A549 (cell line): ENCODE data around the gene ANAPC13. TPM values are rescaled to one million over a fixed set of nuclear protein-coding genes. Genes with fewer than 3 reads are reported as not detected.
A peak's percentile ranks its signal among the peaks of the same experiment; 100 is the strongest.

Source experiments
- ATAC-seq, 2 experiments: fragments of 200-7000 bp in 1 of 2; fragments of >200 bp in 1 of 2; cut with Nextera tagmentation in 1 of 2; cut with Tn5 transposase in 1 of 2; 3 replicates each; pipeline versions ENCODE4 v1.8.0 to v1.9.1; 2018 to 2020; ENCODE audit warnings: mild to moderate bottlenecking in 1 of 2, moderate library complexity in 1 of 2
- CTCF ChIA-PET: fragments of 300-600 bp; sonication (Branson Sonifier 250); formaldehyde crosslinking; extraction: SDS; loops from one replicate; lab custom pipeline; 2021; ENCODE audit warnings: antibody characterized with exemption, inconsistent platforms; lab: Yijun Ruan, JAX
- POLR2A ChIA-PET: fragments of 350-600 bp; formaldehyde crosslinking; extraction: SDS; loops from one replicate; lab custom pipeline; 2021; ENCODE audit warnings: antibody characterized with exemption, inconsistent platforms; lab: Yijun Ruan, JAX
- DNase-seq, 2 experiments: peaks; one replicate each; pipeline versions ENCODE4 v3.0.0 to v3.0.0-alpha.2; 2011 to 2016; ENCODE audit warnings: low read depth in 1 of 2, low spot score in 1 of 2
- FAIRE-seq: peaks from 2 replicates; lab custom pipeline; 2011; peaks lifted over from hg19 to GRCh38; lab: Jason Lieb, UNC
- H3K27ac ChIP-seq, 2 experiments: fragments of >200 bp; sonication (Bioruptor Twin); formaldehyde crosslinking; 3 replicates each; pipeline ENCODE4 v1.5.1; 2016 to 2017
- H3K4me1 ChIP-seq: fragments of >200 bp; sonication (Bioruptor Twin); formaldehyde crosslinking; 3 replicates; pipeline ENCODE4 v1.6.1; 2016
- H3K4me2 ChIP-seq: fragments of >200 bp; sonication (Bioruptor Twin); formaldehyde crosslinking; 3 replicates; pipeline ENCODE4 v1.6.1; 2016
- H3K4me3 ChIP-seq: fragments of >200 bp; sonication (Bioruptor Twin); formaldehyde crosslinking; 3 replicates; pipeline ENCODE4 v1.5.1; 2016
- H3K9me3 ChIP-seq: fragments of >200 bp; sonication (Bioruptor Twin); formaldehyde crosslinking; 3 replicates; pipeline ENCODE4 v1.6.1; 2016
- CBX2 ChIP-seq: fragments of 200-600 bp; sonication (generic); IDR thresholded peaks from 2 replicates; pipeline ENCODE4 v1.6.1; 2016; ENCODE audit warnings: low read depth, mild to moderate bottlenecking, borderline replicate concordance
- CTCF ChIP-seq: fragments of >200 bp; sonication (Bioruptor Twin); formaldehyde crosslinking; IDR thresholded peaks from 3 replicates; pipeline ENCODE4 v1.5.1; 2016
- HEYL ChIP-seq: fragments of 250-450 bp; sonication (Bioruptor Pico); IDR thresholded peaks from 2 replicates; pipeline ENCODE4 v1.8.0; 2021; ENCODE audit warnings: mild to moderate bottlenecking, moderate library complexity
- HOXA7 ChIP-seq: fragments of 250-450 bp; sonication (Bioruptor Pico); IDR thresholded peaks from 2 replicates; pipeline ENCODE4 v1.5.0; 2020; ENCODE audit warnings: mild to moderate bottlenecking, moderate library complexity
- HOXB5 ChIP-seq: fragments of 250-450 bp; sonication (Bioruptor Pico); IDR thresholded peaks from 2 replicates; pipeline ENCODE4 v1.5.0; 2020; ENCODE audit warnings: mild to moderate bottlenecking, moderate library complexity
- JUNB ChIP-seq: fragments of >200 bp; sonication (Bioruptor Twin); formaldehyde crosslinking; IDR thresholded peaks from 2 replicates; pipeline ENCODE4 v1.6.1; 2016
- MYC ChIP-seq: IDR thresholded peaks from 2 replicates; pipeline ENCODE4 v1.6.1; 2012; ENCODE audit warnings: mild to moderate bottlenecking, inconsistent platforms, low read length, improper control_type of control experiment, borderline replicate concordance
- PBX3 ChIP-seq: IDR thresholded peaks from 2 replicates; pipeline ENCODE4 v1.6.1; 2012
- PHF8 ChIP-seq: fragments of 200-600 bp; sonication (generic); IDR thresholded peaks from 2 replicates; pipeline ENCODE4 v1.6.1; 2016; ENCODE audit warnings: low read depth, mild to moderate bottlenecking, antibody characterized with exemption, moderate library complexity, borderline replicate concordance
- RNF2 ChIP-seq: fragments of 200-600 bp; sonication (generic); IDR thresholded peaks from 2 replicates; pipeline ENCODE4 v1.6.1; 2016; ENCODE audit warnings: low read depth, mild to moderate bottlenecking, antibody characterized with exemption, moderate library complexity, borderline replicate concordance
- SMC3 ChIP-seq: fragments of >200 bp; sonication (Bioruptor Twin); formaldehyde crosslinking; IDR thresholded peaks from 3 replicates; pipeline ENCODE4 v1.6.1; 2018; ENCODE audit warnings: inconsistent platforms
- WGBS: methylation state at CpG from one replicate; pipeline ENCODE4 v1.1.6; 2017; ENCODE audit errors: missing lambda C conversion rate; 5-methylcytosine and 5-hydroxymethylcytosine counted together
- polyA plus RNA-seq, 4 experiments: library from polyadenylated mRNA; depleted of rRNA in 3 of 4; stranded (reverse); fragments of >200 nt; fragmentation: RNase III in 1 of 4; extraction: RNeasy Plus Mini Kit Qiagen cat#74134 plus additional on column Dnase treatment in 1 of 4; gene quantifications; 2 replicates in 3 of 4; 3 replicates in 1 of 4; pipeline ENCODE4 v1.2.3, GENCODE V29; 2011 to 2017
- TF ChIP-seq, protein P1 (sequence below): fragments of 200-600 bp; sonication (generic); IDR thresholded peaks from 2 replicates; pipeline ENCODE4 v1.6.1; 2016; ENCODE audit warnings: antibody characterized with exemption, mild to moderate bottlenecking, moderate library complexity
- TF ChIP-seq, protein P2 (sequence below): IDR thresholded peaks from 2 replicates; pipeline ENCODE4 v1.6.1; 2012; ENCODE audit warnings: low read depth, borderline replicate concordance

Gene ANAPC13
- polyA plus RNA-seq, 2 of the 4 experiments (the other 2 are of a cell fraction), result 51.2 to 109 TPM

DNA sequence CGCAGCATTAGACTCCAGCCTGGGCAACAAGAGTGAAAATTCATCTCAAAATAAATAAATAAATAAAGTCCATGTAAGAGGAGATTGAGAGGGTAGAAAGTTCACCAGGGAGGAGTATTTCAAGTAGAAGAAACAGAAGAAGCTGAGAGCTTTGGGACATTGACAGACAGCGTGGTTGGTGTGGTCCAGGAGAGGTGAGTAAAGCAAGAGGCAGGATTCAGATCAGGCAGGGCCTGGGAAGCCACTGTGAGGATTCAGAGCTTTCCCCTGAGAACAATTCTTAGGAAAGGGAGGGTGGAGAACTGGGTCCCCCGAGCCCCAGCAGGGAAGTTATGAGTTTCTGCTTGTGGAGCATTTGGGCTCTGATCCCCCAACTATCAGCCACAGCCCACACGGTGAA lies 57.4 kb downstream of the ANAPC13 start:
- Histone ChIP-seq H3K4me1 (peaks cover 43% of the 10 kb centered on the region), H3K27ac (peak overlapping the region; percentile 87 to 89), H3K9me3 (no peaks in the 10 kb centered on the region), H3K4me2 (peak overlapping the region; percentile 75), H3K4me3 (no peak overlapping the region)
- ATAC-seq (no peak), DNase-seq (no peak), FAIRE-seq (no peak)
- TF ChIP-seq MYC (no peak), JUNB (no peak), HOXA7 (CRISPR knock-in tag) (no peak), RNF2 (no peak), CTCF (no peak), PHF8 (no peak), PBX3 (no peak), HOXB5 (CRISPR knock-in tag) (no peak), HEYL (CRISPR knock-in tag) (no peak), CBX2 (no peak), SMC3 (no peak)
- TF ChIP-seq, protein P1, sequence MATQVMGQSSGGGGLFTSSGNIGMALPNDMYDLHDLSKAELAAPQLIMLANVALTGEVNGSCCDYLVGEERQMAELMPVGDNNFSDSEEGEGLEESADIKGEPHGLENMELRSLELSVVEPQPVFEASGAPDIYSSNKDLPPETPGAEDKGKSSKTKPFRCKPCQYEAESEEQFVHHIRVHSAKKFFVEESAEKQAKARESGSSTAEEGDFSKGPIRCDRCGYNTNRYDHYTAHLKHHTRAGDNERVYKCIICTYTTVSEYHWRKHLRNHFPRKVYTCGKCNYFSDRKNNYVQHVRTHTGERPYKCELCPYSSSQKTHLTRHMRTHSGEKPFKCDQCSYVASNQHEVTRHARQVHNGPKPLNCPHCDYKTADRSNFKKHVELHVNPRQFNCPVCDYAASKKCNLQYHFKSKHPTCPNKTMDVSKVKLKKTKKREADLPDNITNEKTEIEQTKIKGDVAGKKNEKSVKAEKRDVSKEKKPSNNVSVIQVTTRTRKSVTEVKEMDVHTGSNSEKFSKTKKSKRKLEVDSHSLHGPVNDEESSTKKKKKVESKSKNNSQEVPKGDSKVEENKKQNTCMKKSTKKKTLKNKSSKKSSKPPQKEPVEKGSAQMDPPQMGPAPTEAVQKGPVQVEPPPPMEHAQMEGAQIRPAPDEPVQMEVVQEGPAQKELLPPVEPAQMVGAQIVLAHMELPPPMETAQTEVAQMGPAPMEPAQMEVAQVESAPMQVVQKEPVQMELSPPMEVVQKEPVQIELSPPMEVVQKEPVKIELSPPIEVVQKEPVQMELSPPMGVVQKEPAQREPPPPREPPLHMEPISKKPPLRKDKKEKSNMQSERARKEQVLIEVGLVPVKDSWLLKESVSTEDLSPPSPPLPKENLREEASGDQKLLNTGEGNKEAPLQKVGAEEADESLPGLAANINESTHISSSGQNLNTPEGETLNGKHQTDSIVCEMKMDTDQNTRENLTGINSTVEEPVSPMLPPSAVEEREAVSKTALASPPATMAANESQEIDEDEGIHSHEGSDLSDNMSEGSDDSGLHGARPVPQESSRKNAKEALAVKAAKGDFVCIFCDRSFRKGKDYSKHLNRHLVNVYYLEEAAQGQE, result no peak
- TF ChIP-seq, protein P2, sequence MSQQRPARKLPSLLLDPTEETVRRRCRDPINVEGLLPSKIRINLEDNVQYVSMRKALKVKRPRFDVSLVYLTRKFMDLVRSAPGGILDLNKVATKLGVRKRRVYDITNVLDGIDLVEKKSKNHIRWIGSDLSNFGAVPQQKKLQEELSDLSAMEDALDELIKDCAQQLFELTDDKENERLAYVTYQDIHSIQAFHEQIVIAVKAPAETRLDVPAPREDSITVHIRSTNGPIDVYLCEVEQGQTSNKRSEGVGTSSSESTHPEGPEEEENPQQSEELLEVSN, result no peak
- ChIA-PET CTCF (interaction anchor here (1.2 to 6.0 kb wide), 4 partner anchors 21 to 111 kb away, joined by 3 to 23 read pairs (median 4); no protein-coding TSS in a partner anchor), POLR2A (no interaction called here)
- WGBS, result 93% methylated on average over 4 of the region's 4 CpGs

Other genes with a start within 250 kb of the ANAPC13 start
- gene RYK, start 235.1 kb downstream of the ANAPC13 start, polyA plus RNA-seq (2011; rRNA removed), result 41.9 and 46.6 TPM in 2 replicates
- gene RYK, start 235.1 kb downstream of the ANAPC13 start, polyA plus RNA-seq (2017; fragmentation: RNase III; extraction: RNeasy Plus Mini Kit Qiagen cat#74134 plus additional on column Dnase treatment), result 28.4 to 30.6 TPM (median 29.2 TPM) in 3 replicates
- gene AMOTL2, start 111.5 kb downstream of the ANAPC13 start, polyA plus RNA-seq (2011; rRNA removed), result 36.3 and 44.1 TPM in 2 replicates
- gene AMOTL2, start 111.5 kb downstream of the ANAPC13 start, polyA plus RNA-seq (2017; fragmentation: RNase III; extraction: RNeasy Plus Mini Kit Qiagen cat#74134 plus additional on column Dnase treatment), result 40.7 to 49.4 TPM (median 41.1 TPM) in 3 replicates
- gene CEP63, start 72 bp upstream of the ANAPC13 start, polyA plus RNA-seq (2011; rRNA removed), result 14.0 and 24.0 TPM in 2 replicates
- 17.0 to 20.9 TPM (median 17.4 TPM) in 3 replicates for gene CEP63, start 72 bp upstream of the ANAPC13 start, polyA plus RNA-seq (2017; fragmentation: RNase III; extraction: RNeasy Plus Mini Kit Qiagen cat#74134 plus additional on column Dnase treatment)
- 0.04 and 0.07 TPM in 2 replicates for gene KY, start 165.0 kb upstream of the ANAPC13 start, polyA plus RNA-seq (2011; rRNA removed)
- gene KY, start 165.0 kb upstream of the ANAPC13 start, polyA plus RNA-seq (2017; fragmentation: RNase III; extraction: RNeasy Plus Mini Kit Qiagen cat#74134 plus additional on column Dnase treatment), result 0.05 TPM in 1 of 3 replicates, not detected in the others